IMR-90 (cell line): ENCODE data around the gene ZYG11B. TPM values are rescaled to one million over a fixed set of nuclear protein-coding genes. Genes with fewer than 3 reads are reported as not detected.
A peak's percentile ranks its signal among the peaks of the same experiment; 100 is the strongest.
"Not testable (repeated sequence)": the region's sequence is repeated elsewhere in the genome, so short reads cannot be mapped to it uniquely, and the experiment has no call there.

Experiments
- ATAC-seq: fragments of 200-7000 bp; cut with Tn5 transposase; 2 replicates; pipeline ENCODE4 v1.9.1; 2020; ENCODE audit warnings: low read depth, mild to moderate bottlenecking, moderate library complexity
- BruUV-seq: library from RNA; stranded (reverse); fragments of 400-500 nt; replicated peaks from 2 replicates; lab custom pipeline; 2021; lab: Mats Ljungman, UMichigan
- CTCF ChIA-PET: fragments of 300-600 bp; formaldehyde crosslinking; extraction: SDS; loops from one replicate; lab custom pipeline; 2021; ENCODE audit warnings: antibody characterized with exemption; lab: Yijun Ruan, JAX
- POLR2A ChIA-PET: fragments of 300-600 bp; sonication (Branson Sonifier 250); formaldehyde crosslinking; loops from one replicate; lab custom pipeline; 2022; ENCODE audit warnings: antibody characterized with exemption; ENCODE audit not compliant: unreplicated experiment; lab: Charles Lee
- DNase-seq: peaks from one replicate; pipeline ENCODE4 v3.0.0; 2013
- H2AFZ ChIP-seq: replicated peaks from 2 replicates; pipeline ENCODE3; 2013; ENCODE audit warnings: low read length, mild to moderate bottlenecking; ENCODE audit not compliant: poor library complexity
- H2AK5ac ChIP-seq: 2 replicates; pipeline ENCODE4 v1.6.1; 2013; ENCODE audit warnings: low read depth, low read length, inconsistent platforms
- H2AK9ac ChIP-seq: replicated peaks from 2 replicates; pipeline ENCODE3; 2013; ENCODE audit warnings: mild to moderate bottlenecking, low read depth, low read length, moderate library complexity; ENCODE audit not compliant: poor library complexity
- H2BK120ac ChIP-seq: 2 replicates; pipeline ENCODE4 v1.6.1; 2013; ENCODE audit warnings: low read depth, low read length, inconsistent platforms
- H2BK15ac ChIP-seq: 3 replicates; pipeline ENCODE4 v1.6.1; 2013; ENCODE audit warnings: low read depth, low read length, inconsistent platforms
- H2BK20ac ChIP-seq: 2 replicates; pipeline ENCODE4 v1.6.1; 2013; ENCODE audit warnings: low read depth, mild to moderate bottlenecking, inconsistent platforms, low read length, moderate library complexity
- H2BK5ac ChIP-seq: 2 replicates; pipeline ENCODE4 v1.6.1; 2013; ENCODE audit warnings: mild to moderate bottlenecking, low read depth, low read length, inconsistent platforms; ENCODE audit not compliant: poor library complexity, severe bottlenecking
- H3K14ac ChIP-seq: replicated peaks from 2 replicates; pipeline ENCODE4 v1.6.1; 2013; ENCODE audit warnings: low read depth, low read length, inconsistent platforms
- H3K18ac ChIP-seq: 2 replicates; pipeline ENCODE4 v1.6.1; 2013; ENCODE audit warnings: low read depth, low read length, control low read depth
- H3K23ac ChIP-seq: 2 replicates; pipeline ENCODE4 v1.6.1; 2013; ENCODE audit warnings: low read depth, low read length, inconsistent platforms
- H3K27ac ChIP-seq: 2 replicates; pipeline ENCODE4 v1.5.1; 2013; ENCODE audit warnings: mild to moderate bottlenecking, control low read depth, low read length; ENCODE audit not compliant: insufficient read depth
- H3K27me3 ChIP-seq: 2 replicates; pipeline ENCODE4 v1.6.1; 2013; ENCODE audit warnings: low read length; ENCODE audit not compliant: control insufficient read depth, insufficient read depth
- H3K36me3 ChIP-seq: 2 replicates; pipeline ENCODE4 v1.6.1; 2013; ENCODE audit warnings: low read length, mixed read lengths; ENCODE audit not compliant: control insufficient read depth, insufficient read depth
- H3K4ac ChIP-seq: 2 replicates; pipeline ENCODE4 v1.6.1; 2013; ENCODE audit warnings: low read depth, low read length, inconsistent platforms
- H3K4me1 ChIP-seq: 2 replicates; pipeline ENCODE4 v1.6.1; 2013; ENCODE audit warnings: low read length, mixed read lengths; ENCODE audit not compliant: control insufficient read depth, insufficient read depth
- H3K4me2 ChIP-seq: 2 replicates; pipeline ENCODE4 v1.6.1; 2013; ENCODE audit warnings: low read depth, mild to moderate bottlenecking, control low read depth, low read length, moderate library complexity
- H3K4me3 ChIP-seq: 2 replicates; pipeline ENCODE4 v1.5.1; 2013; ENCODE audit warnings: low read depth, mild to moderate bottlenecking, control low read depth, low read length, moderate library complexity; ENCODE audit not compliant: insufficient read depth
- H3K56ac ChIP-seq: 2 replicates; pipeline ENCODE4 v1.6.1; 2013; ENCODE audit warnings: low read length, inconsistent platforms; ENCODE audit not compliant: insufficient read depth; ENCODE audit errors: extremely low read depth
- H3K79me1 ChIP-seq, 2 experiments: 2 replicates each; pipeline ENCODE4 v1.6.1; 2013; ENCODE audit warnings: low read length in 2 of 2, inconsistent platforms in 1 of 2, low read depth in 1 of 2
- H3K9ac ChIP-seq: 2 replicates; pipeline ENCODE4 v1.6.1; 2013; ENCODE audit warnings: low read depth, low read length, control low read depth
- H3K9me1 ChIP-seq: 2 replicates; pipeline ENCODE4 v1.6.1; 2013; ENCODE audit warnings: low read length, inconsistent platforms; ENCODE audit not compliant: insufficient read depth
- H3K9me3 ChIP-seq: 2 replicates; pipeline ENCODE4 v1.6.1; 2013; ENCODE audit warnings: low read length; ENCODE audit not compliant: control insufficient read depth, insufficient read depth
- H4K20me1 ChIP-seq: 2 replicates; pipeline ENCODE4 v1.6.1; 2013; ENCODE audit warnings: low read length, inconsistent platforms; ENCODE audit not compliant: insufficient read depth
- H4K5ac ChIP-seq: 2 replicates; pipeline ENCODE4 v1.6.1; 2013; ENCODE audit warnings: mild to moderate bottlenecking, low read depth, low read length, control low read depth
- H4K8ac ChIP-seq, 2 experiments: 2 replicates each; pipeline ENCODE4 v1.6.1; 2013; ENCODE audit warnings: low read depth in 2 of 2, low read length in 2 of 2, control low read depth in 1 of 2, inconsistent platforms in 1 of 2
- H4K91ac ChIP-seq: 2 replicates; pipeline ENCODE4 v1.6.1; 2013; ENCODE audit warnings: low read depth, low read length, inconsistent platforms; ENCODE audit not compliant: insufficient read depth
- WGBS, 2 experiments: methylation state at CpG; one replicate each; pipeline versions ENCODE4 v1.1.5 to v1.1.7; 2013; ENCODE audit warnings: missing lambda C conversion rate in 2 of 2; ENCODE audit not compliant: insufficient read length in 1 of 2; ENCODE audit errors: extremely low coverage in 2 of 2; 5-methylcytosine and 5-hydroxymethylcytosine counted together
- dilution Hi-C: fragments of 300-500 bp; cut with HindIII; formaldehyde crosslinking; loops from one replicate; pipeline ENCODE4 v1.14.3; 2018; ENCODE audit warnings: low sequenced_read_pairs; ENCODE audit not compliant: unreplicated experiment
- in situ Hi-C: fragments of 300-500 bp; cut with MboI; formaldehyde crosslinking; loops from 3 replicates; pipeline ENCODE4 v1.14.3; 2019; ENCODE audit warnings: low sequenced_read_pairs, inconsistent platforms, mixed read lengths
- intact Hi-C: fragments of 100-400 bp; cut with micrococcal nuclease; formaldehyde crosslinking; loops from 2 replicates; pipeline ENCODE4 v1.10.0; 2022
- polyA plus RNA-seq, 3 experiments: library from polyadenylated mRNA; depleted of rRNA; stranded (reverse); fragments of >200 nt; gene quantifications; 2 replicates each; pipeline ENCODE4 v1.2.3, GENCODE V29; 2012; ENCODE audit warnings: low replicate concordance in 1 of 3
- total RNA-seq: library from RNA; depleted of rRNA; stranded (reverse); fragments of >200 nt; gene quantifications from 2 replicates; pipeline ENCODE4 v1.2.3, GENCODE V29; 2012

ZYG11B gene
- total and polyA plus RNA-seq, 2 of the 4 experiments (the other 2 are of a cell fraction) = 8.1 to 55.2 TPM

- dilution Hi-C loops = not testable (repeated sequence)
These were observed 77.8 kb downstream of the ZYG11B start for GRCh38 chr1:52804083-52804482.

More at GRCh38 chr1:52804083-52804482, 77.8 kb downstream of the ZYG11B start:
- H3K27ac ChIP-seq, H2BK15ac ChIP-seq, DNase-seq, H3K9me1 ChIP-seq, H3K79me1 ChIP-seq, H4K5ac ChIP-seq, H2BK120ac ChIP-seq, H2BK20ac ChIP-seq, intact Hi-C loops, H2AFZ ChIP-seq, H2BK5ac ChIP-seq, H4K91ac ChIP-seq, H3K18ac ChIP-seq, H3K9ac ChIP-seq, in situ Hi-C loops, CTCF ChIA-PET, H3K27me3 ChIP-seq, H4K20me1 ChIP-seq, H2AK5ac ChIP-seq, H3K56ac ChIP-seq, BruUV-seq, ATAC-seq, H3K9me3 ChIP-seq, H3K4ac ChIP-seq, H3K14ac ChIP-seq, H3K4me1 ChIP-seq, H3K4me3 ChIP-seq, POLR2A ChIA-PET, H4K8ac ChIP-seq, H3K23ac ChIP-seq, H3K4me2 ChIP-seq: not testable (repeated sequence)
- WGBS, 2 experiments = no CpG with 5 or more reads among the region's 3 CpGs
- Histone ChIP-seq H2AK9ac (peak overlapping the region; percentile 61), H3K36me3 (peaks cover 12% of the 10 kb centered on the region)
